Left cardiac atrium (tissue), 4 donors: ENCODE data around the gene OR2H2. TPM values are rescaled to one million over a fixed set of nuclear protein-coding genes. Genes with fewer than 3 reads are reported as not detected.

Experiments
- ATAC-seq, 2 donors: fragments of 200-7000 bp; cut with Tn5 transposase; one replicate each; pipeline ENCODE4 v1.9.1; 2020; ENCODE audit warnings: mild to moderate bottlenecking in 2 of 2, moderate library complexity in 2 of 2
- DNase-seq: peaks from one replicate; pipeline ENCODE4 v3.0.0-alpha.2; 2020
- intact Hi-C, 2 donors: fragments of 100-400 bp; cut with DNase I; formaldehyde crosslinking; loops; one replicate each; pipeline versions ENCODE4 v1.14.1 to v1.15.1; 2022 to 2023
- total RNA-seq, 2 donors: library from RNA; stranded (reverse); fragmentation: NEBNext Ultra II Directional; extraction: Animal tissue kit (Norgen Biotek cat#: 25700); gene quantifications; one replicate each; pipeline ENCODE4 v1.2.1, GENCODE V29; 2021
- donor health status: DM: no; HTN: yes; CAD: no.
- donor health status: DM: no; HTN: yes; CAD: no; lungs with severe emphysema.
- donor health status: DM: yes; HTN: yes; CAD: no.
- donor health status: Dilated cardiomyopathy.

OR2H2 gene
- total RNA-seq, 2 donors from 2014 or later, result not detected

DNA sequence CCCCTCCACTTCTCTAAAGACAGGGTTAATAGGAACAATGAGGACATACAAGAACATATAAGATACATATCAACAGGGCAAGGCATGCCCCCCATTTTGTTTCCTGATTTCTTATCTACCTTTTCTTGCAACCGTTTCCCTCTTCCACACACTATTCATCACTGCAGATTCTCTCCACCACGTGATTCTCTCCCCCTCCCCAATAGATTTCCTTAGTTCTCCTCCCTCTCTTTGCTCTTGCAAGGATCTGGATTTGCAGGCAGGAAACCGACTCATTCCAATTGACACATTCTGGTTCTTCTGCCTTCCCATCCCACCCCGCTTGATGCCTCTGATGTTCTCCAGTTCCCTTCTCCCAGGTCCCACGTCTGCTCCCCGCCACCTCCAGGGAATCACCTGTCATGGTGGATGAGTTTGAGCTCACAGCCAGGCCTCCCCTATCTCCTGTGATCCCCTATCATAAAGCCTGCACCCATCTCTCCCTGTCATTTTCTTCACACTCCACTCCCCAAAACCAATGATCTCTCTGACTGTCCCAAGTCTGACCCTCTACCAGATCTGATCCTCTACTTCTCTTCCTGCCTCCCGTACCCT is 40.5 kb downstream of the OR2H2 start:
- ATAC-seq, result no peak

DNA sequence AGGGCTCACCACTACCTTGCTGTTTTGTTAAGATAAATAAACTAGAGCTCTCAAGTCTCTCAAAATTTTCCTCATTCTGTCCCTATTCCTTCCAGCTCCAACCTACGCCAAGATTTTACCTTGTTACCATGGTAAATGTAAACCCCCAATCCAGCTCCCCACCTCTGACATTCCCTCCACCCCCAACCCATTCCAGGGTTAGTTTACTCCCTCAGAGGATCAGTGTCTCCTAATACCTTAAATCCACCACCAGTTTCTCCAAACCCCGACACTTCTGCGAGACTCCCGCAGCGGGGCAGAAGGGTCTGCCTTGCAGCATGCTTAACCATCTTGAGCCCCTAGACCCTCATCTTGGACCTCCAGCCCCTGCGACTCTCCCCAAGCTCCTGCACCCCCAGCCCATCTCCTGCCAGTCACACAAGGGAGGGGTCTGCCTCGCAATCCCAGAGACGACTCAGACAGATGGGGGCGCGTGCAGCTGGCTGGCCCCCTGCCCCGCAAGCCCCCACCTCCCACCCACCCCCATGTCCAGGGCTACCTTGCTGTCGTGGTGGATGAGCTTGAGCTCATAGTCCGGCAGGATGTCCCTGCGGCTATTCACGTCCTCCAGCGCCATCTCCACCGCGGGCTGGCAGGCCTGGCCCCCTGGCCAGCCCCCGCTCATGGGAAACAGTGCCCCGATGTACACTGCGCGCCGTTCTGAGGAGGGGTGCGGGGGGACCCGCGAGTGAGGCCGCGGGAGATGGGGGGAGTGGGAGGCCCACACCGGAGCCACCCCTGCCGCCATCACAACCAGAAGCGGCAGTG is 42.2 kb downstream of the OR2H2 start:
- ATAC-seq (peak in 1 of 2 donors; percentile 3), DNase-seq (peak; percentile 35)
- intact Hi-C loops, result no loop called here

More for the DNA sequence above, 40.5 kb downstream of the OR2H2 start:
- intact Hi-C loops, result no loop called here
- DNase-seq, result no peak

DNA sequence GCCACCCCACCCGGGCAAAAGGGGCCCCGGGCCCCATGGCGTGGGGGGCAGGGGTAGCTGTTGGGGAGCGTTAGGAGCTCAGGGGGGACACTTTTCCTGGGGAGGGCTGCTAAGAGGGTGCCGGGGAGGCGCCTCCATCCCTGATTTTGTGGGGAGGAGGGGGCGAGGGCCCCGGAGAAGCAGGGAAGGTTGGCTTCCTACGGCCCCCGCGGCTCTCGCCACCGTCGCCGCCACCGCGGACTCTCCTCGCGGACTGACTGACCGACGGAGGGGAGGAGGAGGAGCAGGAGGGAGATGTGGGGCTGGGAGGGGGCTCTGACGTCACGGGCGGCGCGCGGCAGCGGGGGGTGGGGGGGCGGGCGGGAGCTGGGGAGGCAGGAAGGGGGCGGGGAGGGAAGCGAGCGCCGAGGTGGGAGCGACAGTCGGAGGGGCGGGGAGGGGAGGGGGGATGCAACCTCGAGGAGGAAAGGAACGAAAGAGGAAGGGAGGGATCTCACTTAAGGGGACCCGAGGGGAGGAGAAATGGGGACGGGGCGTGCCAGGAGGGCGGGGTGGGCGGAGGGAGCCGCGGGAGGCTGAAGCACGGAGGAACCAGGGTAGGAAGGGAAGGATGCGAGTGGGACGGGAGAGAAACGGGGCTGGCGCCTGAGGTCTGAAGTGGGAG is 43.0 kb downstream of the OR2H2 start:
- DNase-seq (peak; percentile 88), ATAC-seq (peak; percentile 51 to 65)
- intact Hi-C loops, result no loop called here

DNA sequence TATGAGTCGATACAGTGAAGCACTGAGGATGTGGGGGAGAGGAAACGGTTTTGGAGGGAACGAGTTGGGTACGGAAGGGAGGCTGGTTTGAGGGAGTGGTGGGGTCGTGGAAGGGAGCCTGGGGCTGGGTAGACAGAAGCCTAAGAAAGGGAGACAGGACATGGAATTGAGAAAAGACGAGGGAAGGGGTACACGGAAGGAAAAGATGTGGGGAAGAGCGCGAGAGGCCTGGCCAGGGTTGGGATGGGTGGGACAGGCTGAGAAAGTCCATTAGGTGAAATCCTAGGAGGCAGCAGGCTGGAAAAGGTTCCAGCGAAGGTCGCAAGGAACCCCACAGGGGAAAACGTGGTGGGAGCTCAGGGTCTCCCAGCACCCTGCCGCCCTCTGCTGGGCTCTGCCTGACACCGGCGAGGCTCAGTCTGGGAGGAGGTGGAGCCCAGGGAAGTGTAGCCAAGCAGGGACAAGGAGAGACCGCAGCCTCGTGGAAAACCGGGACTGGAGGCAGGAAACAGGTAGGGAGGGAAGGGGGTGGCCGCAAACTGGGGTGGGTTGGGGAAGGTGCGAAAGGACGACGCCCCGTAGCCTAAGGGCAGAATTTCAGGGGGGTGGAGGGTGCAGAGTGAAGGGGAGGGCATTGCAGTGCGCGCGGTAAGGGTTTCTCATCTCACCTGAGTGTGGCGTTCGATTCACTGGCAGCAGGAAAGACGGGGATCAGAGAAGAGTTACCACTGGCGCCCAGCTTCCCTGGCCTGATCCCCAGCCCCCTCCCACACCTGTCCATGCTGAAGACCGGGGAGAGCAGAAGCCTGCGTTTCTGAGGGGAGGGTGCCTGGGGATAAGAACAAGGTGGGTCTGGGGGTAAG is 43.7 kb downstream of the OR2H2 start:
- intact Hi-C loops, result no loop called here
- ATAC-seq (peak; percentile 38 to 56), DNase-seq (peak; percentile 82)

DNA sequence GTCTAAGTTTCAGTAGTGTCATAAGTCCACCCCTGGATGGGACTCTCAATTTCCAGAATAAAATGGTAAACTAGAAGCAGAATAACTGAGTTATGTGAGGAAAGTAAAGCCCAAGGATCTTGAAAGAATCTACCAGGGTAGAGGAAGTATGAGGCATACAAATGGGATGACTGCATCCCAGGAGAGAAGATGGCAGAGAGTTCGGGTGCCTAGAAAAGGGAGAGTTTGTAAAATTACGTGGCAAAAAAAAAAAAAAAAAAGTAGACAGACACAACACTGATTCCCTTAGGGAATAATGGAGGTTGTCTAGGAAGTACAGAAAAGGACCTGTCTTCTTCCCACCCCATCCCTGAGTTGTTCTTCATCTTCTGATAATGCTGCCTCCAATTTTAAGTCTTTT is 44.6 kb downstream of the OR2H2 start:
- DNase-seq (no peak), ATAC-seq (no peak)
- intact Hi-C loops, result no loop called here

DNA sequence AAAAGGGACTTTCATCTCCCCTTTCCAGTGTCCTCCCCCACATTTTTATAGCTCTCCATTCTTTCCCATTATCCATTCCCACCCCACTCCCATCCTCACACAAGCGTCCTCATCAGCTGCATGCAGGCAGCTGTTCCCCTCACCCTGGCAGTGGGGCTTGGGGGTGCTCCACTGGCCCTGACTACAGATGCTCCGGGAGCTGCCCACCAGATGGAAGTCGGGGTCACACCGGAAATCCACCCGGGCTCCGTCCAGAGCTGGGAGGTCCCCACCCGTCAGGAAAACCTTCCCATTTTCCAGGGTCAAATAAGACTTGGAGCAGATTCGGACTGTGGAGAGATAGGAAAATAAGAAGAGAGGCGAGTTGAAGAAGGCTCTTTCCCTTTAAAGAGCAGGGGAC is 45.4 kb downstream of the OR2H2 start:
- intact Hi-C loops, result no loop called here
- no peak for DNase-seq
- no peak for ATAC-seq

DNA sequence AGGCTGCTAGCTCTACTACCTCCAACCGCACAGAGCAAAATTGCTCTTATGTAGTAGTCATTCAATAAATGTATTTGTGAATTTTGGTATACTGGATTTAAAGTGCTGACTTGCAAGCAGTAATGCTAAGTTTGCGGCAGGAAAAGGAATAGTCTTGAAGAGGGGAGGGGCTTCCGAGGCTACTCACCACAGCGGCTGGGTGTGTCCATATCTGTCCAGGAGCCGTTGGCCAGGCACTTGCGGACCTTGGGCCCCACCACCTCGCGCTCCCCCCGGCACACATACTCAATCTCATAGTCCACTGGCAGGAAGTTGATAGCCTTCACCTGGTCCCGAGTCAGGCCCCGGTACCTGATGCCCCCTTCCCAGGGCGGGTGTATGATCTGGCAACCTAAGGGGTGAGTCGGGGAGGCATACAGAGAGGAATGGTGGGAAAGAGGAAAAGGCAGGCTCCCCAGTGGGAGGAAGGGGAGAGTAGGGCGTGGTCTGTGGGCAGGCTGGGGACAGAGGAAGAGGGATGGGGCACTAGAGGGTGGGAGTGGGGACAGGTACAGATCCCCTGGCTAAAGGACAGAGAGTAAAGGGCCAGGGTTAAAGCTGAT is 46.4 kb downstream of the OR2H2 start:
- no peak for ATAC-seq
- intact Hi-C loops, result no loop called here
- DNase-seq, result no peak

DNA sequence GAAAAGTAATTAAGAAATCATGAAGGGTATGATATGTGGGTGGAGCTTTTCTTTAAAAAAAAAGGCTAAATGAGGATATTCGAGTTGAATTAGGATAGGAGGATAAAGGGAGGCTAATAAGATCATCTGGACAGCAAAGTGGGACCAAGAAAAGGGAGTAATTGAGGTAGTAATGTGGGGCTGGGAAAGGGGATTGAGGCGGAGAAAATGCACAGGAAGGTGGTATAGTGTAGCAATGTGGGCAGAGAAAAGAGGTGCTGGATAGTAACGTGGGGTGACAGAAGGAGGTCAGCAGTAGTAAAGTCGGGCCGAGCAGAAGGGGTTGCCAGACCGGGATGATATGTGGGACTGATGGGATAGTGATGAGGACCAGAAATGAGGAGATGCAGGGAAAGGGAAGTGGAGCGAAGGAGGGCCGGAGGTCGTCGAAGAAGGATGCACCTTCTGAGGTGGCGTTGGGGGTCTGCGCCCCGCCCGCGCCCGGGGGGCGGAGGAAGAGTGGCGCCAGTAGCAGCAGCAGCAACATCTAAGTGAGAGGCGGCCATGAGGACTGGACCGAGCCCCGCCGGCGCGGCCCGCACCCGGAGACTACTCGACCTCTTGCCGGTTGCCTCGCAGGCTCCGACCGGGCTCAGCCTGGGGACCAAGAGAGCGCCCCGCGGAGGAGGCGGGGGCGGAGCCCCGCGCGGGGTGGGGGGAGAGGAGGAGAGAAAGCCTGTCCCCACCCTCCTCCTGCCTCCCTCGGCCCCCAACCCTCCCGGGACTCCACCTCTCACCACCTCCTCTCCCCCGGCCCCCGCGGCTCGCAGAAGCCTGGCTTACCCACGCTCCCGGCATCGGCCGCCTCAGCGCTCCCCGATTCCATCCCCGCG is 47.2 kb downstream of the OR2H2 start:
- DNase-seq (peak; percentile 71), ATAC-seq (peak; percentile 50 to 56)
- intact Hi-C loops, result no loop called here

DNA sequence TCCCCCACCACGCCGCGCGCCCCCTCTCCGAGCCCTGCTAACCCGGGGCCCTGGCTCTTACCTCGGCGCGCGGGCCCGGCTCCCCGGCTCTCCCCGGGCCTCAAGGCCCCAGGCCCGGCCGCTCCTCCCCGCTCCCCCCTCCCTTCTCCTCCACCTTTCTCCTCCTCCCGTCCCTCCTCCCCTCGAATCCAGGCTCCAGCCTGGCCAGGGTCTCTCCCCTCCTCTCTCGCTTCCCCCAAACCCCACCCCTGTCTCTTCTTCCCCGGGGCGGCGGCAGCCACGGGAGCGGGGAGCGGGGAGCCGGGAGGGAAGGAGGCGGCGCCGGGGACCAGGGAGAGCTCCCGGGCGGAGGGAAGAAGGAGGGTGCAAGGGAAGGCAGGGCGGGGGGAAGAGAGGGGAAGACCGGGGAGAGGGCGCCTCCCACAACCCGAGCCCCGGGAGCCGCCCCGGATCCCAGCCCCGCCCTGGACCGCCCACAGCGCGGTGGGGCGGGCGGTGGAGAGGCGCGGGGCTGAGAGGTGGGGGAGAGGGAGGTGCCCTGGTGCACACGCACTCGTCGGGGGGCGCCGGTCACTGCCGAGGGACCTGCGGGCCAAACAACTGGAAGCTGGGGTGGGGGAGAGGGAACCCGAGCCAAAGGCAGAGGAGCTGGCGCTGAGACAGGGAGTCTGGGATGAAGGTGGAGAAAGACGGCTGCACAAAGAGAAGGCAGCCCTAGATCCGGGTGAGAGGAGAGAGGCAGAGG is 48.0 kb downstream of the OR2H2 start, which contains the start of gene GABBR1:
GABBR1 (minus strand) TSS at position 395 of the 745 bp plus-strand sequence. CDS start 798 bp downstream, outside the sequence.
- intact Hi-C loops, result no loop called here
- peak; percentile 94 to 96 for ATAC-seq

DNA sequence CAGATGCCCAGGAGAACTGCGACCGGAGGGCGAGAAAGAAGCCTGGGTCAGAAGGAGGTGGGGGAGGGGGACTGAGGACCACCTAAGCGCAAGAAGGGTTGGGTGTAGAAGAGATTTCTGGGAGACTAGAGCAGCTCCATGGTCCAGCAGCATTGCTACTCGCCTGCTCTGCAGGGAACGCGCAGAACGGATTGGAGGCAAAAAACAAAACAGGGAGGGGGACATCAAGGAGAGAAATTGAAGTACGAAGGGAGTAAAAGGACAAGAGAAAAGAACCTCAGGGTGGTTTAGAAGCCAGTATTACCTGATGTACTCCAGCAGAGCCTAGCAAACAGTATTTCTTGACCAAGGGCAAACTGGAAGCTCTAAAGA is 48.6 kb downstream of the OR2H2 start:
- ATAC-seq, result peak; percentile 4 to 13
- DNase-seq, result no peak
- intact Hi-C loops, result no loop called here

More for the DNA sequence above, 48.0 kb downstream of the OR2H2 start, which contains the start of gene GABBR1:
- peak; percentile 90 for DNase-seq

DNA sequence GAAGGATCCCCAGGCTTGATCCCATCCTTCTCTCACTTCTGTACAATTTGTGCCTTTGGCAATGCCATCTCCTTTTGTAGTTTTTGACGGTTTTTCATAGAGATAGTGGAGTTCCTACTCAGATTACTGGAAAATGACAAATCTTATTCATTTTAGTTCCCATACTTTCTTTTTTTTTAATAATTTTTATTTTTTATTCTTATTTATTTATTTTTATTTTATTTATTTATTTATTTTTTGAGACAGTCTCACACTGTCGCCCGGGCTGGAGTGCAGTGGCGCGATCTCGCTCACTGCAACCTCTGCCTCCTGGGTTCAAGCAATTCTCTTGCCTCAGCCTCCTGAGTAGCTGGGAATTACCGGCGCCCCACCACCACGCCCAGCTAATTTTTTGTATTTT is 52.3 kb downstream of the OR2H2 start:
- DNase-seq, result no peak
- intact Hi-C loops, result no loop called here
- ATAC-seq, result no peak

Other genes with a start within 250 kb of the OR2H2 start
- not detected for gene OR5V1, start 216.3 kb upstream of the OR2H2 start, total RNA-seq
- not detected for gene OR12D3, start 209.8 kb upstream of the OR2H2 start, total RNA-seq
- not detected for gene OR12D2, start 189.5 kb upstream of the OR2H2 start, total RNA-seq
- not detected for gene OR12D1, start 170.2 kb upstream of the OR2H2 start, total RNA-seq
- not detected for gene OR10C1, start 145.8 kb upstream of the OR2H2 start, total RNA-seq
- not detected for gene OR11A1, start 128.1 kb upstream of the OR2H2 start, total RNA-seq
- not detected for gene OR2H1, start 128.0 kb upstream of the OR2H2 start, total RNA-seq
- gene MAS1L, start 97.2 kb upstream of the OR2H2 start, total RNA-seq, result under 1 TPM in 1 of 2 donors, not detected in 1; 0.24 TPM
- not detected for gene UBD, start 25.4 kb upstream of the OR2H2 start, total RNA-seq
- 10 to 100 TPM; 22.4 to 32.7 TPM for gene GABBR1, start 48.1 kb downstream of the OR2H2 start, total RNA-seq
- 1 to 10 TPM; 1.7 to 3.5 TPM for gene MOG, start 72.0 kb downstream of the OR2H2 start, total RNA-seq
- under 1 TPM; 0.24 to 0.50 TPM for gene ZFP57, start 96.0 kb downstream of the OR2H2 start, total RNA-seq
- 10 to 100 TPM; 41.8 to 51.6 TPM for gene HLA-F, start 138.3 kb downstream of the OR2H2 start, total RNA-seq
- gene HLA-G, start 242.7 kb downstream of the OR2H2 start, total RNA-seq, result under 1 TPM in 1 of 2 donors, not detected in 1; 0.42 TPM